Measurements from ENCODE around the gene NPIPB13.
"Not testable (repeated sequence)": the region's sequence is repeated elsewhere in the genome, so short reads cannot be mapped to it uniquely, and the experiment has no call there.

GRCh38 chr16:30282357-30282756 is 34.1 kb upstream of the NPIPB13 start:
- not testable (repeated sequence) for TF ChIP-seq CTCF (conservative IDR thresholded peaks at IDR 0.05; ENCODE audit: low read length); EZH2phosphoT487 (IDR thresholded peaks at IDR 0.05; ENCODE audit: borderline replicate concordance, low read depth, low read length)
